Smooth muscle cell (in vitro differentiated cells): ENCODE results near the gene TK1. TPM values are rescaled to one million over a fixed set of nuclear protein-coding genes. Genes with fewer than 3 reads are reported as not detected.

Experiments
- DNase-seq: peaks from one replicate; lab custom pipeline; 2025; ENCODE audit not compliant: unreplicated experiment; lab: John Stamatoyannopoulos, UW
- H2AFZ ChIP-seq: fragments of 200-600 bp; sonication (generic); 2 replicates; pipeline ENCODE4 v1.6.0; 2016; ENCODE audit warnings: antibody characterized with exemption, low read depth, mild to moderate bottlenecking
- H3F3A ChIP-seq: fragments of 200-600 bp; sonication (generic); 2 replicates; pipeline ENCODE4 v1.6.0; 2017; ENCODE audit warnings: antibody characterized with exemption, low read depth
- H3K27ac ChIP-seq: fragments of 200-600 bp; sonication (generic); 2 replicates; pipeline ENCODE4 v1.5.1; 2016; ENCODE audit warnings: low read depth, mild to moderate bottlenecking
- H3K27me3 ChIP-seq: fragments of 200-600 bp; sonication (generic); 2 replicates; pipeline ENCODE4 v1.6.1; 2016; ENCODE audit warnings: low read depth, mild to moderate bottlenecking
- H3K36me3 ChIP-seq: fragments of 200-600 bp; sonication (generic); 2 replicates; pipeline ENCODE4 v1.5.1; 2016; ENCODE audit warnings: low read depth
- H3K4me1 ChIP-seq: fragments of 200-600 bp; sonication (generic); 2 replicates; pipeline ENCODE4 v1.5.1; 2016; ENCODE audit warnings: low read depth
- H3K4me2 ChIP-seq: fragments of 200-600 bp; sonication (generic); 2 replicates; pipeline ENCODE4 v1.6.0; 2016; ENCODE audit warnings: mild to moderate bottlenecking
- H3K4me3 ChIP-seq: fragments of 200-600 bp; sonication (generic); 2 replicates; pipeline ENCODE4 v1.5.1; 2016; ENCODE audit warnings: mild to moderate bottlenecking
- H3K79me2 ChIP-seq: fragments of 200-600 bp; sonication (generic); 2 replicates; pipeline ENCODE4 v1.6.0; 2016; ENCODE audit warnings: low read depth, mild to moderate bottlenecking
- H3K9ac ChIP-seq: fragments of 200-600 bp; sonication (generic); 2 replicates; pipeline ENCODE4 v1.6.0; 2016; ENCODE audit warnings: low read depth
- H3K9me3 ChIP-seq: fragments of 200-600 bp; sonication (generic); replicated peaks from 2 replicates; pipeline ENCODE4 v1.5.1; 2016; ENCODE audit warnings: low read depth
- H4K20me1 ChIP-seq: fragments of 200-600 bp; sonication (generic); 2 replicates; pipeline ENCODE4 v1.6.0; 2016; ENCODE audit warnings: low read depth
- WGBS: methylation state at CpG from one replicate; pipeline ENCODE4 v1.1.7; 2016; ENCODE audit warnings: low lambda C conversion rate; 5-methylcytosine and 5-hydroxymethylcytosine counted together
- polyA plus RNA-seq: library from polyadenylated mRNA; unstranded; fragments of >200 nt; fragmentation: Nextera tagmentation; extraction: Ambion mirVana; gene quantifications from 2 replicates; pipeline ENCODE4 v1.2.1, GENCODE V29; 2016
- total RNA-seq: library from RNA; depleted of rRNA; stranded (reverse); fragments of >200 nt; gene quantifications from 2 replicates; pipeline ENCODE4 v1.2.3, GENCODE V29; 2014
- TF ChIP-seq, protein P1 (sequence below): fragments of 200-600 bp; sonication (generic); IDR thresholded peaks from 2 replicates; pipeline ENCODE4 v1.5.1; 2017; ENCODE audit warnings: borderline replicate concordance, mild to moderate bottlenecking, antibody characterized with exemption; ENCODE audit not compliant: insufficient read depth, poor library complexity, severe bottlenecking

The TK1 gene
- total and polyA plus RNA-seq, 2 experiments from 2014 or later = 20.9 to 72.7 TPM

DNA sequence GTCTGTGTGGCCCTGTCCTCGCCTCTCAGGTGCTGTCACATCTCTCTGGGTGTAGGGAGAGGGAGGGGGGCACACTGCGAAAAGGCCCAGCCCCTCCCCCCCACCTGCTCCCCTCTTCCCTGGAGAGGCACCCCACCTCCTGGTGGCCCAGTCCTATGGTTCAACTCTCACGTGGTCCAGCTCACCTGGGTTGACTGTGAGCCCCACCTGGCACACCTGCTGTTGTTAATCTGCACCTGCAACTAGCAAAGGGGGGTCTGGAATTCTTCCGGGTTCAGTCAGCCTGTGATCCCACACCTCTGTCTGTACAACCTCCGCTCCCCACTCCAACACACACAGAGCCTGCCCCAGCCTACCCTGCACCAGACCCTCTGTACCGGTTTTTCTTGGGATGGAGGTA lies 20.4 kb downstream of the TK1 start:
- no peaks in the 10 kb centered on the region for H3K9me3 ChIP-seq
- H3K9ac ChIP-seq = no peak overlapping the region
- no peak overlapping the region for H3K4me2 ChIP-seq
- WGBS = 74% methylated on average over 5 of the region's 6 CpGs
- no peaks in the 10 kb centered on the region for H3K27me3 ChIP-seq
- H2AFZ ChIP-seq = no peak overlapping the region
- H3K36me3 ChIP-seq = no peaks in the 10 kb centered on the region
- H3K4me1 ChIP-seq = no peaks in the 10 kb centered on the region
- H4K20me1 ChIP-seq = peaks cover 18% of the 10 kb centered on the region
- TF ChIP-seq, protein P1, sequence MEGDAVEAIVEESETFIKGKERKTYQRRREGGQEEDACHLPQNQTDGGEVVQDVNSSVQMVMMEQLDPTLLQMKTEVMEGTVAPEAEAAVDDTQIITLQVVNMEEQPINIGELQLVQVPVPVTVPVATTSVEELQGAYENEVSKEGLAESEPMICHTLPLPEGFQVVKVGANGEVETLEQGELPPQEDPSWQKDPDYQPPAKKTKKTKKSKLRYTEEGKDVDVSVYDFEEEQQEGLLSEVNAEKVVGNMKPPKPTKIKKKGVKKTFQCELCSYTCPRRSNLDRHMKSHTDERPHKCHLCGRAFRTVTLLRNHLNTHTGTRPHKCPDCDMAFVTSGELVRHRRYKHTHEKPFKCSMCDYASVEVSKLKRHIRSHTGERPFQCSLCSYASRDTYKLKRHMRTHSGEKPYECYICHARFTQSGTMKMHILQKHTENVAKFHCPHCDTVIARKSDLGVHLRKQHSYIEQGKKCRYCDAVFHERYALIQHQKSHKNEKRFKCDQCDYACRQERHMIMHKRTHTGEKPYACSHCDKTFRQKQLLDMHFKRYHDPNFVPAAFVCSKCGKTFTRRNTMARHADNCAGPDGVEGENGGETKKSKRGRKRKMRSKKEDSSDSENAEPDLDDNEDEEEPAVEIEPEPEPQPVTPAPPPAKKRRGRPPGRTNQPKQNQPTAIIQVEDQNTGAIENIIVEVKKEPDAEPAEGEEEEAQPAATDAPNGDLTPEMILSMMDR = no peak
- no peak overlapping the region for H3K27ac ChIP-seq
- H3F3A ChIP-seq = no peaks in the 10 kb centered on the region
- DNase-seq = no peak
- H3K79me2 ChIP-seq = no peaks in the 10 kb centered on the region
- no peak overlapping the region for H3K4me3 ChIP-seq

DNA sequence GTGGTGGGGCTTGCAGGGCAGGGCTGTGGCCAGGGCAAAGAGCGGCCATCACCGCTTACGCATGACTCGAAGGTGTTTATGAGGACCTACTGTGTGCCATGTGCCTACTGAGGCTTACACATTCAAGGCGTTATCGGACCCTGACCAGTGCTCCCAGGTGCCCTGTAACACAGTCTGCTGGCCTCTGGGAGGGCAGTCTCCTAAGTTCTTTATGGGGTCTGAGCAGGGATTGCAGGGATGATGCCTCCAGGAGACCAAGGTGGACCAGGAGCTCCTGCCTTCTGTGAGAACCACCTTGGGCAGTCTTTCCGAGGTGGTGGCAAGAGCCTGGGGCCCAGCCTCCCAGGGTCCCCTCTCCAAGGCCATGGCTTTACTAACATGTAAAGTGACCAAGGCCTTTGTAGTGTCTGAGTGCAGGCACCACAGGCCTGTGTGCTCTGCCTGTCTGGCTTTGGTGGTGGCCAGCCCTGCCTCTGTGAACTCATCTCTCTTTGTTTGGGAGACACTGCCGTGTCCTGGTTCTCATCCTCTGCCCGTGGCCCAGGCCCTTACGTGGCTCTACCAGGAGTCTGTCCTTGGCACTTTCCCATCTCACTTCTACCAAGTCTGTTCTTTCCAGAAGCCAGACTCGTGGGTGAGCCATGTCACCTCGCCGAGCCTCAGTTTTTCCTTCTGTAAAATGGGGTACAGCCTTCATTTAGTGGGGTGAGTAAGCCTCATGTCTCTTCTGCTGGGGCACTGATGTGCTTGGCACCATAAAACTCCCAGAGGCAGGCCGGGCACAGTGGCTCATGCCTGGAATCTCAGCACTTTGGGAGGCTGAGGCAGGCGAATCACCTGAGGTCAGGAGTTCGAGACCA lies 21.9 kb downstream of the TK1 start:
- Histone ChIP-seq H3K4me2 (no peak overlapping the region), H3K36me3 (no peaks in the 10 kb centered on the region), H3K4me3 (no peak overlapping the region), H4K20me1 (peaks cover 10% of the 10 kb centered on the region), H3K9ac (no peak overlapping the region), H3K9me3 (no peaks in the 10 kb centered on the region), H3K27me3 (no peaks in the 10 kb centered on the region), H2AFZ (no peak overlapping the region), H3K4me1 (no peaks in the 10 kb centered on the region), H3F3A (no peaks in the 10 kb centered on the region), H3K79me2 (no peaks in the 10 kb centered on the region), H3K27ac (no peak overlapping the region)
- TF ChIP-seq, protein P1 = no peak
- no peak for DNase-seq
- WGBS = 95% methylated on average over 16 of the region's 16 CpGs

DNA sequence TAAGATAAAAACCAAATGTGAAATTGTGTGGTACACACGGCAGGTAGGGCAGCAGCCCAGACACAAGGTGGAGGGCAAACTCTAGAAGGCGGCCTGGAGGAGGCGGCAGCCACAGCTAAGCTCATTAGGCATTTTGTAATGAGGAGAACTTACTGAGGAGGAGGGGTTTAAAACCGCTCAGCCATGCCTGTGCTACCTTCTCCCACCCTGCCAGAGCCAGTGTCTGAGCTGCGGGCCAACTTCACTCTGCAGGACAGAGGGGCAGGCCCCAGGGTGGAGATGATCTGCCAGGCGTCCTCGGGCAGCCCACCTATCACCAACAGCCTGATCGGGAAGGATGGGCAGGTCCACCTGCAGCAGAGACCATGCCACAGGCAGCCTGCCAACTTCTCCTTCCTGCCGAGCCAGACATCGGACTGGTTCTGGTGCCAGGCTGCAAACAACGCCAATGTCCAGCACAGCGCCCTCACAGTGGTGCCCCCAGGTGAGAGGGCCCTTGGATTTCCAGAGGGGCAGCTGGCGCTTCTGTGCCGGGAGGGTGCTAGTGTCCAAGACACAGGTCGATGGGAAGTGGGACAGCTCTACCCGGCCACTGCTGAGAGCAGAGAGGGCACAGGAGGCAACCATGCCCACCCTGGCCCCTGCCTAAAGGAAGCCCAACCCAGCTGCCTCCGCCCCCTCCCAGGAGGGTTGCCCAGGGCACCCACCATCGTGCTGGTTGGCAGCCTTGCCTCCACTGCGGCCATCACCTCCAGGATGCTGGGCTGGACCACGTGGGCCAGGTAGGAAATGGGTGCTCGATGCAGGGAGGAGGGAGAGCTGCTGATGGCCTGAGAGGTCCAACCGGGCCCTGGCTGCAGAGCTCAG lies 22.7 kb downstream of the TK1 start:
- Histone ChIP-seq H2AFZ (no peak overlapping the region), H3K9ac (no peak overlapping the region), H3F3A (peaks cover 4% of the 10 kb centered on the region), H3K4me3 (no peak overlapping the region), H4K20me1 (peaks cover 1% of the 10 kb centered on the region), H3K9me3 (no peaks in the 10 kb centered on the region), H3K79me2 (no peaks in the 10 kb centered on the region), H3K4me1 (no peaks in the 10 kb centered on the region), H3K27me3 (no peaks in the 10 kb centered on the region), H3K27ac (no peak overlapping the region), H3K4me2 (no peak overlapping the region), H3K36me3 (no peaks in the 10 kb centered on the region)
- TF ChIP-seq, protein P1 = no peak
- WGBS = 93% methylated on average over 22 of the region's 22 CpGs
- no peak for DNase-seq
